Natural killer cell (primary cell): Measurements from ENCODE around the gene MOCS3. TPM values are rescaled to one million over a fixed set of nuclear protein-coding genes. Genes with fewer than 3 reads are reported as not detected.

Source experiments
- ATAC-seq, 3 donors: fragments of 150-1000 bp in 2 of 3; fragments of 200-7000 bp in 1 of 3; cut with Tn5 transposase; 1 replicate in 1 of 3; 2 replicates in 2 of 3; pipeline ENCODE4 v1.10.0; 2021; ENCODE audit warnings: mild to moderate bottlenecking in 2 of 3, moderate library complexity in 2 of 3
- DNase-seq, 2 donors: peaks; one replicate each; pipeline versions ENCODE4 v3.0.0 to v3.0.0-alpha.2; 2013 to 2021; ENCODE audit warnings: mixed read lengths in 1 of 2
- H3K27ac ChIP-seq: one replicate; pipeline ENCODE4 v1.5.1; 2013; ENCODE audit warnings: mild to moderate bottlenecking, low read length
- H3K27me3 ChIP-seq: one replicate; pipeline ENCODE4 v1.6.1; 2013; ENCODE audit warnings: low read length; ENCODE audit not compliant: control insufficient read depth, insufficient read depth
- H3K36me3 ChIP-seq: one replicate; pipeline ENCODE4 v1.6.1; 2013; ENCODE audit warnings: low read length; ENCODE audit not compliant: control insufficient read depth, insufficient read depth
- H3K4me1 ChIP-seq: one replicate; pipeline ENCODE4 v1.6.1; 2013; ENCODE audit warnings: low read length; ENCODE audit not compliant: control insufficient read depth, insufficient read depth
- H3K4me3 ChIP-seq: one replicate; pipeline ENCODE4 v1.5.1; 2013; ENCODE audit warnings: low read length
- H3K9me3 ChIP-seq: one replicate; pipeline ENCODE4 v1.6.1; 2013; ENCODE audit warnings: low read length; ENCODE audit not compliant: control insufficient read depth, insufficient read depth
- H3K27ac Mint-ChIP-seq, 2 donors: one replicate each; pipeline ENCODE4 v1.8.0; 2022; ENCODE audit warnings: mild to moderate bottlenecking in 2 of 2, mixed read lengths in 2 of 2, moderate library complexity in 1 of 2
- H3K27me3 Mint-ChIP-seq, 2 donors: one replicate each; pipeline ENCODE4 v1.8.0; 2022; ENCODE audit warnings: low read depth in 2 of 2, mixed read lengths in 2 of 2
- H3K36me3 Mint-ChIP-seq: one replicate; pipeline ENCODE4 v1.8.0; 2022; ENCODE audit warnings: mixed read lengths
- H3K4me1 Mint-ChIP-seq, 2 donors: one replicate each; pipeline ENCODE4 v1.8.0; 2022; ENCODE audit warnings: mixed read lengths in 2 of 2
- H3K4me3 Mint-ChIP-seq: one replicate; pipeline ENCODE4 v1.8.0; 2022; ENCODE audit warnings: mild to moderate bottlenecking, moderate library complexity, mixed read lengths
- H3K9me3 Mint-ChIP-seq, 2 donors: one replicate each; pipeline ENCODE4 v1.8.0; 2022; ENCODE audit warnings: mixed read lengths in 2 of 2
- CTCF ChIP-seq: fragments of 200-600 bp; IDR thresholded peaks from one replicate; pipeline ENCODE4 v1.8.0; 2022; ENCODE audit warnings: antibody characterized with exemption
- WGBS: methylation state at CpG from one replicate; pipeline ENCODE4 v1.1.7; 2013; ENCODE audit warnings: missing lambda C conversion rate; ENCODE audit not compliant: insufficient coverage; 5-methylcytosine and 5-hydroxymethylcytosine counted together
- intact Hi-C: fragments of 100-400 bp; cut with micrococcal nuclease; formaldehyde crosslinking; loops from one replicate; pipeline ENCODE4 v1.14.2; 2022
- total RNA-seq, 4 donors: library from RNA; stranded (reverse); fragments of 120-200 nt in 1 of 4; gene quantifications; one replicate each; pipeline versions ENCODE4 v1.2.3 to v1.2.4, GENCODE V29; 2013 to 2022

MOCS3 gene
- total RNA-seq, 3 donors from 2014 or later (not counting 1 experiment from before 2014, with no cell fraction given): 2.2 to 2.5 (median 2.3) TPM

- Mint-ChIP-seq H3K27me3 (no peaks in the 10 kb centered on the region), H3K36me3 (no peaks in the 10 kb centered on the region), H3K27ac (peak overlapping the region; percentile 50 to 80), H3K4me3 (no peak overlapping the region), H3K9me3 (no peaks in the 10 kb centered on the region), H3K4me1 (peaks cover 75 to 78% of the 10 kb centered on the region in 2 donors)
- H3K4me3 ChIP-seq: no peak overlapping the region
- H3K4me1 ChIP-seq: peaks cover 4% of the 10 kb centered on the region
- TF ChIP-seq CTCF: no peak
- intact Hi-C loops: no loop called here
- ATAC-seq (no peak), DNase-seq (no peak)
- no peaks in the 10 kb centered on the region for H3K27me3 ChIP-seq
- WGBS: 46% methylated on average over 1 of the region's 1 CpG
- H3K27ac ChIP-seq: no peak overlapping the region
- H3K36me3 ChIP-seq: no peaks in the 10 kb centered on the region
- H3K9me3 ChIP-seq: no peaks in the 10 kb centered on the region
These were observed 46.9 kb upstream of the MOCS3 start for GRCh38 chr20:50911716-50912115.

- intact Hi-C loops: no loop called here
- no peaks in the 10 kb centered on the region for H3K9me3 Mint-ChIP-seq
- H3K4me1 Mint-ChIP-seq: peaks cover 83 to 85% of the 10 kb centered on the region in 2 donors
- no peaks in the 10 kb centered on the region for H3K36me3 Mint-ChIP-seq
- H3K36me3 ChIP-seq: peaks cover 3% of the 10 kb centered on the region
- ATAC-seq: peak; percentile 24 to 73 (median 45)
- no peak overlapping the region for H3K4me3 ChIP-seq
- H3K4me1 ChIP-seq: peaks cover 9% of the 10 kb centered on the region
- no peaks in the 10 kb centered on the region for H3K27me3 Mint-ChIP-seq
- no peak for TF ChIP-seq CTCF
- no peaks in the 10 kb centered on the region for H3K9me3 ChIP-seq
- H3K27ac Mint-ChIP-seq: peak overlapping the region; percentile 81 to 84
- no peak overlapping the region for H3K4me3 Mint-ChIP-seq
- 71% methylated on average over 2 of the region's 2 CpGs for WGBS
- H3K27me3 ChIP-seq: no peaks in the 10 kb centered on the region
- no peak overlapping the region for H3K27ac ChIP-seq
- DNase-seq: no peak
These were observed 44.8 kb upstream of the MOCS3 start for GRCh38 chr20:50913690-50914375.

GRCh38 chr20:50915424-50915823 lies 43.2 kb upstream of the MOCS3 start:
- WGBS: 89% methylated on average over 3 of the region's 3 CpGs
- H3K4me3 Mint-ChIP-seq: no peak overlapping the region
- no peaks in the 10 kb centered on the region for H3K9me3 Mint-ChIP-seq
- peak overlapping the region; percentile 53 to 70 for H3K27ac Mint-ChIP-seq
- no peaks in the 10 kb centered on the region for H3K36me3 Mint-ChIP-seq
- Histone ChIP-seq H3K27ac (no peak overlapping the region), H3K27me3 (no peaks in the 10 kb centered on the region), H3K4me1 (peaks cover 8% of the 10 kb centered on the region), H3K36me3 (peaks cover 7% of the 10 kb centered on the region), H3K9me3 (no peaks in the 10 kb centered on the region), H3K4me3 (no peak overlapping the region)
- ATAC-seq: no peak
- no peak for TF ChIP-seq CTCF
- no peaks in the 10 kb centered on the region for H3K27me3 Mint-ChIP-seq
- intact Hi-C loops: no loop called here
- peaks cover 81 to 84% of the 10 kb centered on the region in 2 donors for H3K4me1 Mint-ChIP-seq
- DNase-seq: no peak

GRCh38 chr20:50916257-50916656 lies 42.4 kb upstream of the MOCS3 start:
- H3K27ac Mint-ChIP-seq: peak overlapping the region; percentile 57 to 80
- peaks cover 7% of the 10 kb centered on the region for H3K36me3 ChIP-seq
- 78% methylated on average over 5 of the region's 5 CpGs for WGBS
- H3K4me3 ChIP-seq: no peak overlapping the region
- intact Hi-C loops: no loop called here
- H3K36me3 Mint-ChIP-seq: no peaks in the 10 kb centered on the region
- H3K4me1 Mint-ChIP-seq: peaks cover 82 to 86% of the 10 kb centered on the region in 2 donors
- no peak overlapping the region for H3K4me3 Mint-ChIP-seq
- peaks cover 5% of the 10 kb centered on the region for H3K4me1 ChIP-seq
- ATAC-seq: no peak
- no peak overlapping the region for H3K27ac ChIP-seq
- H3K9me3 ChIP-seq: no peaks in the 10 kb centered on the region
- no peak for DNase-seq
- no peaks in the 10 kb centered on the region for H3K27me3 Mint-ChIP-seq
- TF ChIP-seq CTCF: no peak
- H3K9me3 Mint-ChIP-seq: no peaks in the 10 kb centered on the region
- H3K27me3 ChIP-seq: no peaks in the 10 kb centered on the region
